Activated T-cell treated with anti-CD3 and anti-CD28 coated beads, Interleukin-2, amount 50 U/mL, for 24 hours (primary cell): ENCODE measurements around the gene IL1RAPL1.
"Not testable (repeated sequence)": the region's sequence is repeated elsewhere in the genome, so short reads cannot be mapped to it uniquely, and the experiment has no call there.

ENCODE experiments used
- DNase-seq: peaks from one replicate; pipeline ENCODE4 v3.0.0-alpha.2; 2020
- H3K27ac Mint-ChIP-seq: 2 replicates; pipeline ENCODE4 v1.8.0; 2020; ENCODE audit warnings: mild to moderate bottlenecking, mixed read lengths
- H3K27me3 Mint-ChIP-seq: 2 replicates; pipeline ENCODE4 v1.8.0; 2020; ENCODE audit warnings: mixed read lengths
- H3K36me3 Mint-ChIP-seq: 2 replicates; pipeline ENCODE4 v1.8.0; 2020; ENCODE audit warnings: low read depth, mixed read lengths
- H3K4me1 Mint-ChIP-seq: 2 replicates; pipeline ENCODE4 v1.8.0; 2020; ENCODE audit warnings: low read depth, mixed read lengths
- H3K4me3 Mint-ChIP-seq: 2 replicates; pipeline ENCODE4 v1.8.0; 2020; ENCODE audit warnings: mild to moderate bottlenecking, moderate library complexity, mixed read lengths
- H3K9me3 Mint-ChIP-seq: 2 replicates; pipeline ENCODE4 v1.8.0; 2020; ENCODE audit warnings: mixed read lengths

IL1RAPL1 gene

DNA sequence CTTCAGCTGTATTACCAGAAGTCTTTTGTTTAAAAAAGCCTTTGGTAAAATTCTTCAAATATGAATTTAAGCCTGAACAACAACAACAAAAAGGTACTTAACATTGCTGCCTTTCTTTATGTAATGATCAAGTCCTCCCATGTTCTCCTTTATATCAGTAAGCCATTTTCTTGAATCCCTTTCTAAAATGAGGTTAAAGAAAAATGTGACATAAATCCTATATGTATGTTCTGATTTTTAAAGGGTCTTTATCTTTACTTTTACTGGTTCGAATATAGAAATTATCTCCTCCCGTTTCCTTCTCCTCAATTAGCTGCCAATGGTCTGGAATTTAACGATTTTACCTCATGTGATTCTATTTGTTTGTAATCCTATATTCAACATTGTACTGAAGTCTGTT is 522.8 kb downstream of the IL1RAPL1 start:
- no peak for DNase-seq
- Mint-ChIP-seq H3K27me3 (no peaks in the 10 kb centered on the region), H3K4me1 (no peaks in the 10 kb centered on the region), H3K36me3 (no peaks in the 10 kb centered on the region), H3K27ac (no peak overlapping the region), H3K4me3 (no peak overlapping the region), H3K9me3 (peaks cover 2% of the 10 kb centered on the region)

- no peak overlapping the region for H3K4me3 Mint-ChIP-seq
- peaks cover 2% of the 10 kb centered on the region for H3K9me3 Mint-ChIP-seq
- H3K36me3 Mint-ChIP-seq, result no peaks in the 10 kb centered on the region
- no peaks in the 10 kb centered on the region for H3K27me3 Mint-ChIP-seq
- H3K4me1 Mint-ChIP-seq, result no peaks in the 10 kb centered on the region
- H3K27ac Mint-ChIP-seq, result no peak overlapping the region
- DNase-seq, result no peak
Observed at GRCh38 chrX:29113221-29113620, 526.0 kb downstream of the IL1RAPL1 start.

GRCh38 chrX:29122817-29123216 is 535.6 kb downstream of the IL1RAPL1 start:
- not testable (repeated sequence) for H3K36me3 Mint-ChIP-seq, H3K27me3 Mint-ChIP-seq, DNase-seq, H3K4me3 Mint-ChIP-seq, H3K4me1 Mint-ChIP-seq, H3K27ac Mint-ChIP-seq, H3K9me3 Mint-ChIP-seq

DNA sequence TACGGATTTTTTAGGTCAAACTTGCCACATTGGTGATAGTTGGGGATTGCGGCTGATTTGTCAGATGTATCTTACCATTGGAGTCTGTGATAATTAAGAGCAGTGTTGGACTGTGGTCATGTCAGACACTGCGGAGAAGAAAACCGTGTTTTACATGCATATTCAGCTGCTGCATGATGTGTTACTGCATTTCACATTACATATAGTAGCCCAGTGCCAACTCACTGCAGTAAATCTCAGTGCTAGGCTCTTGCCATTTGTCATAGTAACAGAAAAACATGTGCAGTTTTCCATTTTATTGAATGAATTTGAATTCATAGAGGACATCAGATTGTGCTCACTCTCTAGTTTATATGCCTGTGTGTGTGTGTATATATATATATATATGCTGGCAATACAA is 543.7 kb downstream of the IL1RAPL1 start:
- no peaks in the 10 kb centered on the region for H3K36me3 Mint-ChIP-seq
- no peak overlapping the region for H3K27ac Mint-ChIP-seq
- H3K27me3 Mint-ChIP-seq, result no peaks in the 10 kb centered on the region
- no peak overlapping the region for H3K4me3 Mint-ChIP-seq
- peaks cover 2% of the 10 kb centered on the region for H3K9me3 Mint-ChIP-seq
- H3K4me1 Mint-ChIP-seq, result no peaks in the 10 kb centered on the region
- DNase-seq, result no peak

- H3K9me3 Mint-ChIP-seq, result no peaks in the 10 kb centered on the region
- H3K27me3 Mint-ChIP-seq, result no peaks in the 10 kb centered on the region
- no peaks in the 10 kb centered on the region for H3K4me1 Mint-ChIP-seq
- H3K36me3 Mint-ChIP-seq, result no peaks in the 10 kb centered on the region
- H3K27ac Mint-ChIP-seq, result no peak overlapping the region
- no peak for DNase-seq
- H3K4me3 Mint-ChIP-seq, result no peak overlapping the region
Observed at GRCh38 chrX:29136904-29137303, 549.7 kb downstream of the IL1RAPL1 start.

DNA sequence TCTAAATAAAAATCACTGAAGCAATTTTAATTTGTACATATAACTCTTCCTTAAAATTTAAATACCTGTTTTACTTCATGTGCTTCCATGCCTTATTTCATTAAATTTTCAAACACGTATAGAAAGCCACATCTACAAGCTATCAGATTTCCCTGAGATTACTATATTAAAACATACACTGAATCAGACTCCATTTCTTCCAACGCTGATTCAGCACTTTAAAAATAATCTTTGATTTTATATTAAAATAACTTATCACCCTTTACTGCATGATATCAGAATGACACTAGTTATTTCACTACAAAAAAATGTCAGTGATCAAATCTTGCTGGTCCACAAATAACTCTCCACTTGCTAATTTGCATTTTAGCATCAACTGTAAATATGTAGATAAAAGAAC is 550.8 kb downstream of the IL1RAPL1 start:
- DNase-seq, result no peak
- Mint-ChIP-seq H3K4me3 (no peak overlapping the region), H3K27me3 (no peaks in the 10 kb centered on the region), H3K4me1 (no peaks in the 10 kb centered on the region), H3K36me3 (no peaks in the 10 kb centered on the region), H3K9me3 (no peaks in the 10 kb centered on the region), H3K27ac (no peak overlapping the region)

DNA sequence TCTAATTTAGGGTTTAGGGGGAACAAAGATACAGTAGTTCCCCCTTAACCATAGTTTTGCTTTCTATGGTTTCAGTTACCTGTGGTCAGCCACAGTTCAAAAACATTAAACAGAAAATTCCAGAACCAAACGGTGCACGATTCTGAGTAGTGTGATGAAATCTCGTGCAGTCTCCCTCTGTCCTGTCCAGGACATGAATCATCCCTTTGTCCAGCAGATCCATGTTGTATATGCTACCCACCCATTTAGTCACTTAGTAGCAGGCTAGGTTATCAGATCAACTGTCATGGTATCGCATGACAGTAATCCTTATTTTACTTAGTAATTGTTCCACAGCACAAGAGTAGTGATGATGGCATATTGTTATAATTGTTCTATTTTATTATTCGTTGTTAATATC is 556.1 kb downstream of the IL1RAPL1 start:
- Mint-ChIP-seq H3K4me3 (no peak overlapping the region), H3K27me3 (no peaks in the 10 kb centered on the region), H3K9me3 (no peaks in the 10 kb centered on the region), H3K27ac (no peak overlapping the region), H3K36me3 (no peaks in the 10 kb centered on the region), H3K4me1 (no peaks in the 10 kb centered on the region)
- DNase-seq, result no peak

GRCh38 chrX:29143756-29144155 is 556.5 kb downstream of the IL1RAPL1 start:
- Mint-ChIP-seq H3K4me1 (no peaks in the 10 kb centered on the region), H3K27ac (no peak overlapping the region), H3K27me3 (no peaks in the 10 kb centered on the region), H3K36me3 (no peaks in the 10 kb centered on the region), H3K4me3 (no peak overlapping the region), H3K9me3 (no peaks in the 10 kb centered on the region)
- no peak for DNase-seq

DNA sequence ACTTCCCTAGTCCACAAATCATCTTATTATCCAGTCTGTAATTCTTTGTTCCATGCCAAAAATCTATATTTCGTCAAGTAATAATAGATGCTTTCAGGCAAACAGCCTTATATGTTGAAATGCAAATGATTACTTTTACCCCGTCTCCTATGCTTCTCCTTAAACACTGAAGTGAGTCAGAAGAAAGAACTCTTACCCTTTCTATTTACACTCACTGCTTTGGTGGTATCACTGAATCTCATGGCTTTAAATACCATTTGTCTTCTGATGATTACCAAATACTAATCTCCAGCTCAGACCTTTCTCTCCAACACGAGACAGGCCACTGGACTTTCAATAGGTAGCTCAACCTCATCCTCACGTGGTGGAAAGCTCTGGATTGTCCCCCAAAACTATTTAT is 558.1 kb downstream of the IL1RAPL1 start:
- Mint-ChIP-seq H3K27me3 (peaks cover 3% of the 10 kb centered on the region), H3K4me1 (no peaks in the 10 kb centered on the region), H3K4me3 (no peak overlapping the region), H3K36me3 (no peaks in the 10 kb centered on the region), H3K27ac (no peak overlapping the region), H3K9me3 (no peaks in the 10 kb centered on the region)
- no peak for DNase-seq

DNA sequence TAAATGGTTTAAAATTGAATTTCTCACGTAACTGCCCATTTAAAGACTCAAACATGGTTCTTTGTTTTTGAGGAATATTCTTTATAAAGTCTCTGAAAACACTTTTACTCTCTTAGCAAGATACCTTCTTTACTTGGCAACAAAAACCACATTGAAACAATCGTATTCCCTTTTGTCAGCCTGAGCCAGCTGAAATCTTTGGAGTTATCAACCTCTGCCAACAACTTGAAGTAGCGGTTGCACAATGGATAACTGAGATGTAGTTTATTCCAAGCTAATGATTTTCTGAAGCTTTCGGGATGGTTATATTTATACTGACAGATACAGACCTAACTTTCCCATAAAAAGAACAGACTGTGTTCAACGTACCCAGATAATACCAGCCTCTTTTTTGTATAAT is 561.3 kb downstream of the IL1RAPL1 start:
- Mint-ChIP-seq H3K27me3 (peaks cover 3% of the 10 kb centered on the region), H3K27ac (no peak overlapping the region), H3K4me3 (no peak overlapping the region), H3K36me3 (no peaks in the 10 kb centered on the region), H3K9me3 (peaks cover 3% of the 10 kb centered on the region), H3K4me1 (no peaks in the 10 kb centered on the region)
- no peak for DNase-seq

DNA sequence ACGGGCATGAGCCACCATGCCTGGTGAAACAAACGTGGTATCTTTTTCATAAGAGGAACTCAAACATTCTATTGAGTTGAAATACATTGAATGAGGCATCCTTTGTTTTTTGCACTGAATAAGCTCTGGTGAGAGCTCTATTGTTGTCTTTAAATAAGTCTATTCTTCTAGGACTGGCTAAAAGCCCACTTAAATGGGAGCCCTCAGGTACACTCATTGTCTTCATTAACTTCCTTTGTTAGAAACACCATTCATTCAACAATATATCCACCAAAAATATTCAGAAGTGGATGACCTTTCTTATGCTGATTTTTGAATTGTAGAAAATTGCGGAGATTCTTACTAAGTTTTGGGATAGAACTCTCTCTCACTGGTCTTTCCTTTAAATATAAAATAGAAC is 568.0 kb downstream of the IL1RAPL1 start:
- peaks cover 4% of the 10 kb centered on the region for H3K27me3 Mint-ChIP-seq
- peaks cover 3% of the 10 kb centered on the region for H3K9me3 Mint-ChIP-seq
- H3K4me3 Mint-ChIP-seq, result no peak overlapping the region
- H3K4me1 Mint-ChIP-seq, result no peaks in the 10 kb centered on the region
- DNase-seq, result no peak
- no peak overlapping the region for H3K27ac Mint-ChIP-seq
- H3K36me3 Mint-ChIP-seq, result no peaks in the 10 kb centered on the region

DNA sequence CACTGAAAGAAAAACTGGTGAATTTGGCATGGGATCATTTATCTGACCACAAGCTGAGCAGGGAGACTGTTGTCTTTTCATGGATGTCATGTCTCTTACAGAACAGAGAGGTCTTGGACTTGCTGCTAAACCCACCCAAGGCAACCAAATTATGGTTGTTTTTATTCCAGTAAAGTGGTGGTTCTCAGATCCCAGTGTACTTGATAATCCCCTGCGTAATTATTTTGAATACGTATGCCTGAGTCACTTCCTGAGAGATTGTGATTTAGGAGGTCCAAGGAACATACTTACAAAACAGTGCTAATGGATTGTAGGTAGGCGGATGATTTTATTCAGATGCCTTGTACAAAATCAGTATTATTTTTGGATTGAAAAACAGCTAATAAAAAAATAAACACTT is 585.6 kb downstream of the IL1RAPL1 start:
- H3K4me1 Mint-ChIP-seq, result no peaks in the 10 kb centered on the region
- DNase-seq, result no peak
- H3K9me3 Mint-ChIP-seq, result no peaks in the 10 kb centered on the region
- H3K36me3 Mint-ChIP-seq, result no peaks in the 10 kb centered on the region
- no peak overlapping the region for H3K4me3 Mint-ChIP-seq
- H3K27ac Mint-ChIP-seq, result no peak overlapping the region
- no peaks in the 10 kb centered on the region for H3K27me3 Mint-ChIP-seq

GRCh38 chrX:29187264-29187663 is 600.0 kb downstream of the IL1RAPL1 start:
- Mint-ChIP-seq H3K9me3 (no peaks in the 10 kb centered on the region), H3K27ac (no peak overlapping the region), H3K4me3 (no peak overlapping the region), H3K27me3 (peaks cover 13% of the 10 kb centered on the region), H3K4me1 (no peaks in the 10 kb centered on the region), H3K36me3 (no peaks in the 10 kb centered on the region)
- no peak for DNase-seq

DNA sequence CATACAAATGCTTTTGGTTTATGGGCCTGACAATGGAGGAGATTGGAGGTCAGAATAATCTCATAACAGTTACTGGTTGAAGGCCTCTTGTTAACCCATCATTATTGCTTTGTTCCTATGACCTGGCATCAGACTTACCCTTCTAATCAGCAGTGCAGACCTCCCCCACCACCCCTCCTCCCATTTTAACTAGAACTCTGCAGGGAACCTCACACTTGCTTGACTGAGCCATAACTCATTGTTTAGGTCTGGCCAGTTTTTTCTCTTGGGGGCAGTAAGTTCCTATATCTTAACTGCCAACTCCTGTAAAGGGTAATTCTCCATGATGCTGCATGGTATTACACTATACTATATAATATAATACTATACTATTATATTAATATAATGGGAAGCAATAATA is 609.3 kb downstream of the IL1RAPL1 start:
- Mint-ChIP-seq H3K27me3 (no peaks in the 10 kb centered on the region), H3K27ac (no peak overlapping the region), H3K36me3 (no peaks in the 10 kb centered on the region), H3K4me3 (no peak overlapping the region), H3K9me3 (no peaks in the 10 kb centered on the region), H3K4me1 (no peaks in the 10 kb centered on the region)
- DNase-seq, result no peak

GRCh38 chrX:29215251-29215650 is 628.0 kb downstream of the IL1RAPL1 start:
- no peaks in the 10 kb centered on the region for H3K27me3 Mint-ChIP-seq
- H3K4me1 Mint-ChIP-seq, result no peaks in the 10 kb centered on the region
- DNase-seq, result no peak
- H3K27ac Mint-ChIP-seq, result no peak overlapping the region
- no peaks in the 10 kb centered on the region for H3K36me3 Mint-ChIP-seq
- no peak overlapping the region for H3K4me3 Mint-ChIP-seq
- peaks cover 2% of the 10 kb centered on the region for H3K9me3 Mint-ChIP-seq

- Mint-ChIP-seq H3K27me3 (no peaks in the 10 kb centered on the region), H3K4me3 (no peak overlapping the region), H3K36me3 (no peaks in the 10 kb centered on the region), H3K9me3 (no peaks in the 10 kb centered on the region), H3K27ac (no peak overlapping the region), H3K4me1 (no peaks in the 10 kb centered on the region)
- DNase-seq, result no peak
Observed at GRCh38 chrX:29225670-29226069, 638.4 kb downstream of the IL1RAPL1 start.
